WTC11 (cell line): Measurements from ENCODE around the gene NLRP5. TPM values are rescaled to one million over a fixed set of nuclear protein-coding genes. Genes with fewer than 3 reads are reported as not detected.

Experiments used
- ATAC-seq: fragments of 200-7000 bp; cut with Tn5 transposase; 2 replicates; pipeline ENCODE4 v1.10.0; 2021; ENCODE audit warnings: mild to moderate bottlenecking, moderate library complexity
- CTCF ChIA-PET: fragments of 300-600 bp; sonication (Branson Sonifier 250); formaldehyde crosslinking; loops from one replicate; lab custom pipeline; 2021; ENCODE audit warnings: antibody characterized with exemption; lab: Charles Lee
- POLR2A ChIA-PET: fragments of 350-600 bp; sonication (Branson Sonifier 250); formaldehyde crosslinking; loops from one replicate; lab custom pipeline; 2021; ENCODE audit warnings: antibody characterized with exemption; lab: Charles Lee
- DNase-seq: peaks from one replicate; pipeline ENCODE4 v3.0.0; 2021; ENCODE audit warnings: low spot score
- H3K27ac Mint-ChIP-seq: 2 replicates; pipeline ENCODE4 v1.8.0; 2021; ENCODE audit warnings: mixed read lengths
- H3K27me3 Mint-ChIP-seq: 2 replicates; pipeline ENCODE4 v1.8.0; 2021; ENCODE audit warnings: low read depth, mild to moderate bottlenecking, moderate library complexity, mixed read lengths
- H3K36me3 Mint-ChIP-seq: 2 replicates; pipeline ENCODE4 v1.8.0; 2021; ENCODE audit warnings: mixed read lengths
- H3K4me1 Mint-ChIP-seq: 2 replicates; pipeline ENCODE4 v1.8.0; 2022; ENCODE audit warnings: mixed read lengths
- H3K4me3 Mint-ChIP-seq: 2 replicates; pipeline ENCODE4 v1.8.0; 2021; ENCODE audit warnings: mild to moderate bottlenecking, moderate library complexity, mixed read lengths
- H3K9me3 Mint-ChIP-seq: 2 replicates; pipeline ENCODE4 v1.8.0; 2021; ENCODE audit warnings: mixed read lengths
- ATF1 ChIP-seq: sonication (generic); formaldehyde crosslinking; IDR thresholded peaks from 2 replicates; pipeline ENCODE4 v1.8.1; 2023; ENCODE audit warnings: mild to moderate bottlenecking, moderate library complexity, missing genetic modification reagents
- CBFB ChIP-seq: sonication (generic); formaldehyde crosslinking; IDR thresholded peaks from 2 replicates; pipeline ENCODE4 v1.8.1; 2022; ENCODE audit warnings: mild to moderate bottlenecking, low read depth, missing genetic modification reagents
- ELF4 ChIP-seq: sonication (generic); formaldehyde crosslinking; IDR thresholded peaks from 2 replicates; pipeline ENCODE4 v1.8.1; 2022; ENCODE audit warnings: low read depth, mild to moderate bottlenecking, moderate library complexity, missing genetic modification reagents
- ESRRA ChIP-seq: sonication (generic); formaldehyde crosslinking; IDR thresholded peaks from 2 replicates; pipeline ENCODE4 v1.8.1; 2022; ENCODE audit warnings: mild to moderate bottlenecking, missing genetic modification reagents, borderline replicate concordance
- FOXP1 ChIP-seq: sonication (generic); formaldehyde crosslinking; IDR thresholded peaks from 2 replicates; pipeline ENCODE4 v1.8.0; 2022; ENCODE audit warnings: missing genetic modification reagents, mild to moderate bottlenecking, moderate library complexity, borderline replicate concordance
- JUN ChIP-seq: sonication (generic); formaldehyde crosslinking; IDR thresholded peaks from 2 replicates; pipeline ENCODE4 v1.8.0; 2023; ENCODE audit warnings: mild to moderate bottlenecking, missing genetic modification reagents
- PREB ChIP-seq: sonication (generic); formaldehyde crosslinking; IDR thresholded peaks from 2 replicates; pipeline ENCODE4 v1.8.1; 2022; ENCODE audit warnings: mild to moderate bottlenecking, missing genetic modification reagents, moderate library complexity, borderline replicate concordance
- SMAD4 ChIP-seq: sonication (generic); formaldehyde crosslinking; IDR thresholded peaks from 2 replicates; pipeline ENCODE4 v1.8.0; 2022; ENCODE audit warnings: mild to moderate bottlenecking, missing genetic modification reagents
- TP53 ChIP-seq: sonication (generic); formaldehyde crosslinking; IDR thresholded peaks from 2 replicates; pipeline ENCODE4 v1.8.1; 2023; ENCODE audit warnings: mild to moderate bottlenecking, missing genetic modification reagents
- ZNF219 ChIP-seq: sonication (generic); formaldehyde crosslinking; IDR thresholded peaks from 2 replicates; pipeline ENCODE4 v1.8.0; 2023; ENCODE audit warnings: missing genetic modification reagents, mild to moderate bottlenecking, borderline replicate concordance
- ZNF232 ChIP-seq: sonication (generic); formaldehyde crosslinking; IDR thresholded peaks from 2 replicates; pipeline ENCODE4 v1.8.0; 2022; ENCODE audit warnings: mild to moderate bottlenecking, missing genetic modification reagents
- ZNF532 ChIP-seq: fragments of 250-450 bp; sonication (Bioruptor Pico); IDR thresholded peaks from 2 replicates; pipeline ENCODE4 v1.9.0; 2021; ENCODE audit warnings: mild to moderate bottlenecking, borderline replicate concordance
- ZNF671 ChIP-seq: fragments of 250-450 bp; sonication (Bioruptor Pico); IDR thresholded peaks from 2 replicates; pipeline ENCODE4 v1.8.0; 2021; ENCODE audit warnings: mild to moderate bottlenecking
- total RNA-seq: library from RNA; stranded (reverse); gene quantifications from 3 replicates; pipeline ENCODE4 v1.2.3, GENCODE V29; 2021
- TF ChIP-seq, protein P1 (sequence below): sonication (generic); formaldehyde crosslinking; IDR thresholded peaks from 2 replicates; pipeline ENCODE4 v1.8.0; 2022; ENCODE audit warnings: missing genetic modification reagents
- TF ChIP-seq, protein P2 (sequence below): sonication (generic); formaldehyde crosslinking; IDR thresholded peaks from 2 replicates; pipeline ENCODE4 v1.8.0; 2022; ENCODE audit warnings: mild to moderate bottlenecking, missing genetic modification reagents
- TF ChIP-seq, protein P3 (sequence below): sonication (generic); formaldehyde crosslinking; IDR thresholded peaks from 2 replicates; pipeline ENCODE4 v1.8.0; 2023; ENCODE audit warnings: missing genetic modification reagents
- TF ChIP-seq, protein P4 (sequence below): fragments of 250-450 bp; sonication (Bioruptor Pico); IDR thresholded peaks from 2 replicates; pipeline ENCODE4 v1.8.0; 2021; ENCODE audit warnings: mild to moderate bottlenecking

NLRP5 gene
- total RNA-seq, 1 experiment from 2014 or later: not detected

DNA sequence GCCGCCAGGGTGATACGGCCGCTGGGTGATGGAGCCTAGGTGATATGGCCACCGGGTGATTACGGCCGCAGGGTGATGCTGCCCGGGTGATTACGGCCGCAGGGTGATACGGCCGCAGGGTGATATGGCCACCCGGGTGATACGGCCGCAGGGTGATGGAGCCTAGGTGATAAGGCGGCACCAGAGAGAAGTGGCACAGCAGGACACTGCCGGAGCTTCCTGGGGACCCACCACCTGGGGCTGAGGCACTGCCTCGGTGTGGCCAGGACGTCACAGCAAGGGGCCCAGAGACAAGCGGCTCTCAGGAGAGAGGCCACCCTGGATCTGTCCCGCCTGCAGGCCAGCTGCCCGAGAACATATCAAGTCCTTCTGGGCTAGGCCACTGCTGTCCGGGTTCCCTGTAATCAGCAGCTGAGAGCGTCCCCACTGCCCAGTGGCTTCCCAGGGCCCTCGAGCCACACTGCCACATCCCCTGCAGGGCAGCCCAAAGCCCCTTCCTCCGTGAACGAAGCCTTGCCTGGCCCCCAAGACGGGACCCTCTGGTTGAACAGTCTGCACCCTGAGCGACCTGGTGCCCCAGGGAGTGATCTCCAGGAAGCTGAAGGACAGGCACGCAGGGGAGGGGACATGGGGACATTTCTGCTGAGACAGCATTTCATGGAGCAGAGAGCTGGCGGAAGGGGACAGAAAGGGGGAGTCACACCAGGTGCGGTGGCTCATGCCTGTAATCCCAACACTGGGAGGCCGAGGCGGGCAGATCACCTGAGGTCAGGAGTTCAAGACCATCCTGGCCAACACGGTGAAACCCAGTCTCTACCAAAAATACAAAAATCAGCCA, 112.4 kb downstream of the NLRP5 start:
- Mint-ChIP-seq H3K27ac (no peak overlapping the region), H3K27me3 (no peaks in the 10 kb centered on the region), H3K4me3 (no peak overlapping the region), H3K9me3 (no peaks in the 10 kb centered on the region), H3K4me1 (no peaks in the 10 kb centered on the region), H3K36me3 (peaks cover 32% of the 10 kb centered on the region)
- no peak for TF ChIP-seq ZNF671 (CRISPR knock-in tag)
- TF ChIP-seq TP53 (CRISPR knock-in tag): no peak
- no peak for TF ChIP-seq JUN (CRISPR knock-in tag)
- TF ChIP-seq, protein P1, sequence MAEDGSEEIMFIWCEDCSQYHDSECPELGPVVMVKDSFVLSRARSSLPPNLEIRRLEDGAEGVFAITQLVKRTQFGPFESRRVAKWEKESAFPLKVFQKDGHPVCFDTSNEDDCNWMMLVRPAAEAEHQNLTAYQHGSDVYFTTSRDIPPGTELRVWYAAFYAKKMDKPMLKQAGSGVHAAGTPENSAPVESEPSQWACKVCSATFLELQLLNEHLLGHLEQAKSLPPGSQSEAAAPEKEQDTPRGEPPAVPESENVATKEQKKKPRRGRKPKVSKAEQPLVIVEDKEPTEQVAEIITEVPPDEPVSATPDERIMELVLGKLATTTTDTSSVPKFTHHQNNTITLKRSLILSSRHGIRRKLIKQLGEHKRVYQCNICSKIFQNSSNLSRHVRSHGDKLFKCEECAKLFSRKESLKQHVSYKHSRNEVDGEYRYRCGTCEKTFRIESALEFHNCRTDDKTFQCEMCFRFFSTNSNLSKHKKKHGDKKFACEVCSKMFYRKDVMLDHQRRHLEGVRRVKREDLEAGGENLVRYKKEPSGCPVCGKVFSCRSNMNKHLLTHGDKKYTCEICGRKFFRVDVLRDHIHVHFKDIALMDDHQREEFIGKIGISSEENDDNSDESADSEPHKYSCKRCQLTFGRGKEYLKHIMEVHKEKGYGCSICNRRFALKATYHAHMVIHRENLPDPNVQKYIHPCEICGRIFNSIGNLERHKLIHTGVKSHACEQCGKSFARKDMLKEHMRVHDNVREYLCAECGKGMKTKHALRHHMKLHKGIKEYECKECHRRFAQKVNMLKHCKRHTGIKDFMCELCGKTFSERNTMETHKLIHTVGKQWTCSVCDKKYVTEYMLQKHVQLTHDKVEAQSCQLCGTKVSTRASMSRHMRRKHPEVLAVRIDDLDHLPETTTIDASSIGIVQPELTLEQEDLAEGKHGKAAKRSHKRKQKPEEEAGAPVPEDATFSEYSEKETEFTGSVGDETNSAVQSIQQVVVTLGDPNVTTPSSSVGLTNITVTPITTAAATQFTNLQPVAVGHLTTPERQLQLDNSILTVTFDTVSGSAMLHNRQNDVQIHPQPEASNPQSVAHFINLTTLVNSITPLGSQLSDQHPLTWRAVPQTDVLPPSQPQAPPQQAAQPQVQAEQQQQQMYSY (CRISPR knock-in tag): no peak
- no peak for TF ChIP-seq PREB
- TF ChIP-seq, protein P2, sequence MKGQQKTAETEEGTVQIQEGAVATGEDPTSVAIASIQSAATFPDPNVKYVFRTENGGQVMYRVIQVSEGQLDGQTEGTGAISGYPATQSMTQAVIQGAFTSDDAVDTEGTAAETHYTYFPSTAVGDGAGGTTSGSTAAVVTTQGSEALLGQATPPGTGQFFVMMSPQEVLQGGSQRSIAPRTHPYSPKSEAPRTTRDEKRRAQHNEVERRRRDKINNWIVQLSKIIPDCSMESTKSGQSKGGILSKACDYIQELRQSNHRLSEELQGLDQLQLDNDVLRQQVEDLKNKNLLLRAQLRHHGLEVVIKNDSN (CRISPR knock-in tag): no peak
- TF ChIP-seq, protein P3, sequence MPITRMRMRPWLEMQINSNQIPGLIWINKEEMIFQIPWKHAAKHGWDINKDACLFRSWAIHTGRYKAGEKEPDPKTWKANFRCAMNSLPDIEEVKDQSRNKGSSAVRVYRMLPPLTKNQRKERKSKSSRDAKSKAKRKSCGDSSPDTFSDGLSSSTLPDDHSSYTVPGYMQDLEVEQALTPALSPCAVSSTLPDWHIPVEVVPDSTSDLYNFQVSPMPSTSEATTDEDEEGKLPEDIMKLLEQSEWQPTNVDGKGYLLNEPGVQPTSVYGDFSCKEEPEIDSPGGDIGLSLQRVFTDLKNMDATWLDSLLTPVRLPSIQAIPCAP (CRISPR knock-in tag): no peak
- TF ChIP-seq, protein P4, sequence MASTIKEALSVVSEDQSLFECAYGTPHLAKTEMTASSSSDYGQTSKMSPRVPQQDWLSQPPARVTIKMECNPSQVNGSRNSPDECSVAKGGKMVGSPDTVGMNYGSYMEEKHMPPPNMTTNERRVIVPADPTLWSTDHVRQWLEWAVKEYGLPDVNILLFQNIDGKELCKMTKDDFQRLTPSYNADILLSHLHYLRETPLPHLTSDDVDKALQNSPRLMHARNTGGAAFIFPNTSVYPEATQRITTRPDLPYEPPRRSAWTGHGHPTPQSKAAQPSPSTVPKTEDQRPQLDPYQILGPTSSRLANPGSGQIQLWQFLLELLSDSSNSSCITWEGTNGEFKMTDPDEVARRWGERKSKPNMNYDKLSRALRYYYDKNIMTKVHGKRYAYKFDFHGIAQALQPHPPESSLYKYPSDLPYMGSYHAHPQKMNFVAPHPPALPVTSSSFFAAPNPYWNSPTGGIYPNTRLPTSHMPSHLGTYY (CRISPR knock-in tag): no peak
- TF ChIP-seq ESRRA (CRISPR knock-in tag): no peak
- no peak for TF ChIP-seq CBFB
- no peak for TF ChIP-seq FOXP1 (CRISPR knock-in tag)
- no peak for TF ChIP-seq ZNF232 (CRISPR knock-in tag)
- ChIA-PET POLR2A (no interaction called here), CTCF (interaction anchor here (1.2 kb wide), 1 partner anchor 33 kb away, joined by 3 read pairs; no protein-coding TSS in a partner anchor)
- DNase-seq: no peak
- ATAC-seq: no peak

- H3K9me3 Mint-ChIP-seq: no peaks in the 10 kb centered on the region
- no peak overlapping the region for H3K27ac Mint-ChIP-seq
- 0 out of 2 replicates have a peak, but pooled peaks cover 3% of the 10 kb centered on the region for H3K4me1 Mint-ChIP-seq
- no peak overlapping the region for H3K4me3 Mint-ChIP-seq
- ChIA-PET POLR2A (no interaction called here), CTCF (interaction anchor here (1.2 kb wide), 1 partner anchor 34 kb away, joined by 3 read pairs; no protein-coding TSS in a partner anchor)
- peaks cover 29% of the 10 kb centered on the region for H3K36me3 Mint-ChIP-seq
- DNase-seq (no peak), ATAC-seq (no peak)
- H3K27me3 Mint-ChIP-seq: no peaks in the 10 kb centered on the region
- TF ChIP-seq ZNF219 (CRISPR knock-in tag) (no peak), ATF1 (CRISPR knock-in tag) (no peak), SMAD4 (CRISPR knock-in tag) (no peak), ZNF532 (CRISPR knock-in tag) (no peak), ELF4 (no peak)
Observed at GRCh38 chr19:56099638-56100539, 113.3 kb downstream of the NLRP5 start.
